GM12892 (cell line): Measurements from ENCODE around the gene FAM187B. TPM values are rescaled to one million over a fixed set of nuclear protein-coding genes. Genes with fewer than 3 reads are reported as not detected.

Experiments
- DNase-seq: peaks from one replicate; pipeline ENCODE4 v3.0.0; 2011; ENCODE audit not compliant: insufficient read length
- FAIRE-seq: peaks from 2 replicates; lab custom pipeline; 2011; peaks lifted over from hg19 to GRCh38; lab: Jason Lieb, UNC
- POLR2A ChIP-seq: IDR thresholded peaks from 2 replicates; pipeline ENCODE4 v1.6.1; 2011; ENCODE audit warnings: low read depth, low read length, control low read depth
- POLR2AphosphoS5 ChIP-seq: IDR thresholded peaks from 2 replicates; pipeline ENCODE4 v1.6.1; 2011; ENCODE audit warnings: low read depth, low read length, control low read depth
- TAF1 ChIP-seq: IDR thresholded peaks from 2 replicates; pipeline ENCODE4 v1.6.1; 2011; ENCODE audit warnings: low read depth, mild to moderate bottlenecking, control low read depth, low read length, borderline replicate concordance
- polyA plus RNA-seq: library from polyadenylated mRNA; unstranded; fragments of >200 nt; gene quantifications from one replicate; pipeline ENCODE4 v1.2.1, GENCODE V29; 2012; ENCODE audit warnings: missing spikeins, inconsistent platforms; ENCODE audit not compliant: missing spikeins

FAM187B gene
- not detected for polyA plus RNA-seq

GRCh38 chr19:35228177-35228930, at the start of gene FAM187B:
Gene FAM187B (minus strand): TSS chr19:35228739. CDS start chr19:35228680, 59 bp downstream.
- FAIRE-seq (no peak), DNase-seq (no peak)
- TF ChIP-seq TAF1 = no peak

- DNase-seq = no peak
- TF ChIP-seq POLR2AphosphoS5 (no peak), TAF1 (no peak), POLR2A (no peak)
- no peak for FAIRE-seq
These were observed 48.3 kb upstream of the FAM187B start for GRCh38 chr19:35276706-35277281.

GRCh38 chr19:35274323-35274722, 45.8 kb upstream of the FAM187B start:
- DNase-seq = no peak
- FAIRE-seq = no peak
- no peak for TF ChIP-seq POLR2A
- TF ChIP-seq POLR2AphosphoS5 = no peak
- TF ChIP-seq TAF1 = no peak

- FAIRE-seq = no peak
- TF ChIP-seq TAF1 (no peak), POLR2AphosphoS5 (no peak), POLR2A (no peak)
- DNase-seq = no peak
These were observed 45.2 kb upstream of the FAM187B start for GRCh38 chr19:35273686-35274259.

GRCh38 chr19:35272954-35273649, 44.6 kb upstream of the FAM187B start:
- no peak for FAIRE-seq
- TF ChIP-seq TAF1 = no peak
- TF ChIP-seq POLR2AphosphoS5 = no peak
- TF ChIP-seq POLR2A = no peak

GRCh38 chr19:35272122-35272719, 43.7 kb upstream of the FAM187B start:
- TF ChIP-seq POLR2A = no peak
- TF ChIP-seq TAF1 = no peak
- TF ChIP-seq POLR2AphosphoS5 = no peak
- FAIRE-seq = no peak
- DNase-seq = no peak

More at GRCh38 chr19:35272954-35273649, 44.6 kb upstream of the FAM187B start:
- no peak for DNase-seq

GRCh38 chr19:35271546-35271945, 43.0 kb upstream of the FAM187B start:
- TF ChIP-seq POLR2A = no peak

GRCh38 chr19:35270381-35270811, 41.9 kb upstream of the FAM187B start:
- TF ChIP-seq TAF1 (no peak), POLR2A (no peak), POLR2AphosphoS5 (no peak)
- FAIRE-seq (peak; percentile 21), DNase-seq (no peak)

More at GRCh38 chr19:35271546-35271945, 43.0 kb upstream of the FAM187B start:
- no peak for FAIRE-seq
- no peak for DNase-seq

- peak; percentile 72 for DNase-seq
- TF ChIP-seq POLR2AphosphoS5 = no peak
- TF ChIP-seq TAF1 = no peak
- TF ChIP-seq POLR2A = no peak
- peak; percentile 94 for FAIRE-seq
These were observed 41.0 kb upstream of the FAM187B start for GRCh38 chr19:35269438-35270117.

- no peak for TF ChIP-seq POLR2AphosphoS5
- TF ChIP-seq TAF1 = no peak
- no peak for TF ChIP-seq POLR2A
- DNase-seq (peak; percentile 69), FAIRE-seq (no peak)
These were observed 40.2 kb upstream of the FAM187B start, which contains the start of gene USF2 for GRCh38 chr19:35268536-35269437. Gene USF2 (plus strand): TSS chr19:35268962. CDS start chr19:35269102, 140 bp downstream.
